Activated T-cell treated with anti-CD3 and anti-CD28 coated beads, Interleukin-2, amount 50 U/mL, for 4 hours (primary cell): ENCODE measurements around the gene CNFN. TPM values are rescaled to one million over a fixed set of nuclear protein-coding genes. Genes with fewer than 3 reads are reported as not detected.

ENCODE experiments used
- ATAC-seq, 2 donors: fragments of 200-7000 bp; cut with Tn5 transposase; one replicate each; pipeline ENCODE4 v1.10.0; 2021
- DNase-seq: peaks from one replicate; pipeline ENCODE4 v3.0.0-alpha.2; 2020
- H3K27me3 Mint-ChIP-seq: one replicate; pipeline ENCODE4 v1.8.0; 2021; ENCODE audit warnings: low read depth, mixed read lengths
- H3K36me3 Mint-ChIP-seq: one replicate; pipeline ENCODE4 v1.8.0; 2022; ENCODE audit warnings: mixed read lengths; ENCODE audit not compliant: insufficient read depth
- H3K4me1 Mint-ChIP-seq: one replicate; pipeline ENCODE4 v1.8.0; 2021; ENCODE audit warnings: low read depth, mixed read lengths
- H3K4me3 Mint-ChIP-seq: one replicate; pipeline ENCODE4 v1.8.0; 2021; ENCODE audit warnings: mild to moderate bottlenecking, moderate library complexity, mixed read lengths
- H3K9me3 Mint-ChIP-seq: one replicate; pipeline ENCODE4 v1.8.0; 2021; ENCODE audit warnings: mixed read lengths
- total RNA-seq, 3 donors: library from RNA; stranded (reverse); gene quantifications; one replicate each; pipeline ENCODE4 v1.2.1, GENCODE V29; 2021

CNFN gene
- total RNA-seq, 3 donors from 2014 or later, result not detected

- Mint-ChIP-seq H3K4me1 (peaks cover 36% of the 10 kb centered on the region), H3K27me3 (no peaks in the 10 kb centered on the region), H3K4me3 (no peak overlapping the region), H3K36me3 (peaks cover 2% of the 10 kb centered on the region), H3K9me3 (no peaks in the 10 kb centered on the region)
- ATAC-seq (no peak), DNase-seq (no peak)
Measured at GRCh38 chr19:42400404-42400803, 10.3 kb upstream of the CNFN start.

GRCh38 chr19:42397263-42398166, 7.4 kb upstream of the CNFN start:
- H3K27me3 Mint-ChIP-seq, result peaks cover 3% of the 10 kb centered on the region
- peak overlapping the region; percentile 94 for H3K4me3 Mint-ChIP-seq
- H3K9me3 Mint-ChIP-seq, result no peaks in the 10 kb centered on the region
- DNase-seq, result no peak
- H3K36me3 Mint-ChIP-seq, result no peaks in the 10 kb centered on the region
- H3K4me1 Mint-ChIP-seq, result peaks cover 36% of the 10 kb centered on the region
- ATAC-seq, result no peak

DNA sequence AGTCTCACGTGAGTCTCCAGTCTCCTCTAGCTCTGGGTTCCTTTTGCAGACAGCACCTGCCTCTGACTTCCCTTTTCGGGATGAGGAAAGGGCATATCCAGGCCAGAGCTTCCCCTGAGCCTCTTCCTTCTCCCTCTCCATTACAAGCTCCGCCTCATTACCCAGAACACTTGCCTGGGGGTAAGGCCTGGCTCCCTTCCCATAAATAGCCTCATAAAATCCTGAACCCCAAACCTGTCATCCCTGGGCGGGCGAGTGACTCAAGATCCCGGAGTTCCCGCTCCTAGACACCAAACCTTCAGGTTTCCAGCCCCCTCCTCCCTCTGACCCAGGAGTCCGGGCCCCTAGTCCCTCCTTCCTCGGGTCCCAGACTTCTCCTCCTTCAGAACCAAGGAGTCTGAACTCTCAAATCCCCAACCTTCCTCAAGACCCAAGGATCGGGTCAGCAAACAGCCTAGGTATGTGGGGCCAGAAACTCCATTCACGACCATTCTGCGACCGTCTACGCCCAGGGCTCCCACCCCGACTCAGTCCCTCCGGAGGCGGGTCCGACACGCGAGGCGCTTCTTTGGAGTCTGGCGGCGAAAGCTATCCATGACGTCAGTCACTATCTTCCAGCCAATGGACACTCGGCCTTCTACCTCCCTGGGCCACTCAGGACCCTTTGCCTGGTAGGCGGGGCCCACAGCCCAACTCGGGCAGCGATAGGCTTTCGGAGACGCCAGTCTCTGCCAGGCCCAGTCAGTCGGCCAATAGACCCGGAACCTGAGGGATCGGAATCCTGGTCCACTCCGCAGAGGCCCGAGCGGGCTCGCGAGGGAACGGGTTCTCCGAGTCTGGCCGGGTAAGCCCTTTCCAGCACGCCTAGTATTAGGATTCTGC, 6.5 kb upstream of the CNFN start:
- peak; percentile 96 to 98 for ATAC-seq
- H3K9me3 Mint-ChIP-seq, result no peaks in the 10 kb centered on the region
- peaks cover 7% of the 10 kb centered on the region for H3K27me3 Mint-ChIP-seq
- peak; percentile 85 for DNase-seq
- H3K4me1 Mint-ChIP-seq, result peaks cover 31% of the 10 kb centered on the region
- peak overlapping the region; percentile 94 for H3K4me3 Mint-ChIP-seq
- H3K36me3 Mint-ChIP-seq, result no peaks in the 10 kb centered on the region

GRCh38 chr19:42394751-42395150, 4.7 kb upstream of the CNFN start:
- peaks cover 15% of the 10 kb centered on the region for H3K27me3 Mint-ChIP-seq
- no peak for ATAC-seq
- H3K4me3 Mint-ChIP-seq, result no peak overlapping the region
- DNase-seq, result no peak
- no peaks in the 10 kb centered on the region for H3K36me3 Mint-ChIP-seq
- peaks cover 24% of the 10 kb centered on the region for H3K4me1 Mint-ChIP-seq
- no peaks in the 10 kb centered on the region for H3K9me3 Mint-ChIP-seq

GRCh38 chr19:42392165-42392564, 2.1 kb upstream of the CNFN start:
- no peak overlapping the region for H3K4me3 Mint-ChIP-seq
- no peak for ATAC-seq
- H3K4me1 Mint-ChIP-seq, result peaks cover 9% of the 10 kb centered on the region
- no peaks in the 10 kb centered on the region for H3K36me3 Mint-ChIP-seq
- no peak for DNase-seq
- no peaks in the 10 kb centered on the region for H3K9me3 Mint-ChIP-seq
- peaks cover 27% of the 10 kb centered on the region for H3K27me3 Mint-ChIP-seq

- Mint-ChIP-seq H3K4me3 (no peak overlapping the region), H3K27me3 (peaks cover 36% of the 10 kb centered on the region), H3K36me3 (no peaks in the 10 kb centered on the region), H3K9me3 (no peaks in the 10 kb centered on the region), H3K4me1 (peaks cover 5% of the 10 kb centered on the region)
- ATAC-seq (no peak), DNase-seq (no peak)
Measured at GRCh38 chr19:42388851-42389489, 1.1 kb downstream of the CNFN start.

GRCh38 chr19:42386974-42387707, 3.0 kb downstream of the CNFN start:
- peaks cover 5% of the 10 kb centered on the region for H3K4me1 Mint-ChIP-seq
- peak overlapping the region; percentile 62 for H3K4me3 Mint-ChIP-seq
- no peaks in the 10 kb centered on the region for H3K9me3 Mint-ChIP-seq
- ATAC-seq (peak; percentile 96 to 99), DNase-seq (peak; percentile 60)
- peaks cover 44% of the 10 kb centered on the region for H3K27me3 Mint-ChIP-seq
- no peaks in the 10 kb centered on the region for H3K36me3 Mint-ChIP-seq

- H3K36me3 Mint-ChIP-seq, result no peaks in the 10 kb centered on the region
- H3K4me1 Mint-ChIP-seq, result peaks cover 1% of the 10 kb centered on the region
- no peak for ATAC-seq
- H3K9me3 Mint-ChIP-seq, result no peaks in the 10 kb centered on the region
- H3K4me3 Mint-ChIP-seq, result no peak overlapping the region
- DNase-seq, result no peak
- H3K27me3 Mint-ChIP-seq, result peaks cover 26% of the 10 kb centered on the region
Measured at GRCh38 chr19:42380155-42380554, 9.9 kb downstream of the CNFN start.

GRCh38 chr19:42378225-42379215, 11.6 kb downstream of the CNFN start:
- ATAC-seq, result peak; percentile 65 to 74
- Mint-ChIP-seq H3K9me3 (no peaks in the 10 kb centered on the region), H3K4me1 (peaks cover 1% of the 10 kb centered on the region), H3K36me3 (no peaks in the 10 kb centered on the region), H3K4me3 (no peak overlapping the region), H3K27me3 (peaks cover 26% of the 10 kb centered on the region)
- no peak for DNase-seq

DNA sequence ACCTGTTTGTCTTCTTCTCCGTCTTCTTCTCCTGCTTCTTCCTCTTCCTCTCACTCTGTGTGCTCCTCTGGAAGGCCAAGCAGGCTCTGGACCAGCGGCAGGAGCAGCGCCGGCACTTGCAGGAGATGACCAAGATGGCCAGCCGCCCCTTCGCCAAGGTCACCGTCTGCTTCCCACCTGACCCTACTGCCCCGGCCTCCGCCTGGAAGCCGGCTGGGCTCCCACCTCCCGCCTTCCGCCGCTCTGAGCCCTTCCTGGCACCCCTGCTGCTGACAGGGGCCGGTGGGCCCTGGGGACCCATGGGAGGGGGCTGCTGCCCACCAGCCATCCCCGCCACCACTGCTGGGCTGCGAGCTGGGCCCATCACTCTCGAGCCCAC, 13.9 kb downstream of the CNFN start:
- peaks cover 11% of the 10 kb centered on the region for H3K27me3 Mint-ChIP-seq
- H3K36me3 Mint-ChIP-seq, result no peaks in the 10 kb centered on the region
- no peaks in the 10 kb centered on the region for H3K9me3 Mint-ChIP-seq
- peaks cover 1% of the 10 kb centered on the region for H3K4me1 Mint-ChIP-seq
- DNase-seq (no peak), ATAC-seq (no peak)
- H3K4me3 Mint-ChIP-seq, result no peak overlapping the region

GRCh38 chr19:42375415-42376176, 14.5 kb downstream of the CNFN start:
- H3K36me3 Mint-ChIP-seq, result no peaks in the 10 kb centered on the region
- ATAC-seq, result no peak
- peaks cover 8% of the 10 kb centered on the region for H3K27me3 Mint-ChIP-seq
- peaks cover 1% of the 10 kb centered on the region for H3K4me1 Mint-ChIP-seq
- no peak for DNase-seq
- no peak overlapping the region for H3K4me3 Mint-ChIP-seq
- no peaks in the 10 kb centered on the region for H3K9me3 Mint-ChIP-seq

DNA sequence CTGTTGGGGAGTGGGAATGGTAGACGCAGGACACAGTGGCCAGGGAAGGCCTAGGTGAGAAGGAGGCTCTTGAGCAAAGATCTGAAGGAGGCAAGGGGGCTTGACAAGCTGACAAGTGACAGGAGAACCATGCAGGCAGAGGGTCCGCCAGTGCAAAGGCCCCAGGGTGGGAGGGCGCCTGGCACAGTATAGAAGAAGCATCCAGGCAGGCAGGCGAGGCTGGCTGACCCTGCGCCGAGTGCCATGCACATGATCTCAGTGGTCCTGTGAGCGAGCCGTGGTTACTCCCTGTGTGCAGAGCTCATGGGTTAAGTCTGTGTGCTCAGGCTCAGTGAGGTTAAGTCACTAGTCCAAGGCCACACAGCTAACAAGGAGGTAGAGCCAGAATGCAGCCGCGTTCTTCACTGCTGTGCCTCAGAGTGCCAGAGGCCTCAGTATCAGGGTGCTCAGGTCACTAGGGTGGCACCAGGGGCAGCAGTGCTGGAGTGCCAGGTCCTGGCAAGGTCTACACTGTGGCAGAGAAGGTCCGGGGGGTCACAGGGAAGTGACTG, 15.2 kb downstream of the CNFN start:
- DNase-seq, result no peak
- Mint-ChIP-seq H3K27me3 (peaks cover under 1% of the 10 kb centered on the region), H3K36me3 (no peaks in the 10 kb centered on the region), H3K4me3 (no peak overlapping the region), H3K4me1 (peaks cover 1% of the 10 kb centered on the region), H3K9me3 (no peaks in the 10 kb centered on the region)
- ATAC-seq, result no peak
